K562 (cell line): ENCODE measurements around the gene ZNF385D. TPM values are rescaled to one million over a fixed set of nuclear protein-coding genes. Genes with fewer than 3 reads are reported as not detected.

Source experiments
- ATAC-seq: fragments of 200-7000 bp; cut with Tn5 transposase; 3 replicates; pipeline ENCODE4 v1.9.1; 2020; ENCODE audit warnings: moderate library complexity
- BruUV-seq: library from RNA; stranded (reverse); fragments of 400-500 nt; replicated peaks from 2 replicates; lab custom pipeline; 2021; lab: Mats Ljungman, UMichigan
- CTCF ChIA-PET: fragments of 300-600 bp; formaldehyde crosslinking; extraction: SDS; loops from one replicate; lab custom pipeline; 2021; ENCODE audit warnings: low intra/inter-chr PET ratio; lab: Yijun Ruan, JAX
- POLR2A ChIA-PET: fragments of 300-600, 350-650 bp; sonication (Branson Sonifier 250); formaldehyde crosslinking; extraction: SDS; loops from one replicate; lab custom pipeline; 2021; ENCODE audit warnings: antibody characterized with exemption, inconsistent platforms; lab: Yijun Ruan, JAX
- DNase-seq, 4 experiments: peaks; one replicate each; pipeline versions ENCODE4 v3.0.0 to v3.0.0-alpha.2; 2011 to 2018; ENCODE audit warnings: low spot score in 3 of 4, mixed read lengths in 3 of 4; ENCODE audit errors: extremely low read depth in 1 of 4
- FAIRE-seq: peaks from 2 replicates; lab custom pipeline; 2011; peaks lifted over from hg19 to GRCh38; lab: Jason Lieb, UNC
- H2AFZ ChIP-seq: 2 replicates; pipeline ENCODE4 v1.6.0; 2011; ENCODE audit warnings: low read depth, low read length, control low read depth, inconsistent platforms
- H3K27ac ChIP-seq: fragments of 200-600 bp; 3 replicates; pipeline ENCODE4 v1.8.0; 2011; ENCODE audit warnings: low read depth, mild to moderate bottlenecking, control low read depth, inconsistent platforms, low read length, moderate library complexity, mixed read lengths; ENCODE audit errors: extremely low read depth
- H3K27me3 ChIP-seq, 2 experiments: fragments of 300-600 bp in 1 of 2; 2 replicates in 1 of 2; 3 replicates in 1 of 2; pipeline versions ENCODE4 v1.6.0 to v1.8.0; 2011; ENCODE audit warnings: inconsistent platforms in 2 of 2, low read length in 2 of 2, mild to moderate bottlenecking in 1 of 2, mixed read lengths in 1 of 2, moderate library complexity in 1 of 2; ENCODE audit not compliant: control insufficient read depth in 2 of 2, insufficient read depth in 2 of 2
- H3K36me3 ChIP-seq: fragments of 300-600 bp; 3 replicates; pipeline ENCODE4 v1.8.0; 2011; ENCODE audit warnings: mild to moderate bottlenecking, low read length, inconsistent platforms; ENCODE audit not compliant: control insufficient read depth, insufficient read depth
- H3K4me1 ChIP-seq, 2 experiments: fragments of 200-600 bp in 1 of 2; replicated peaks in 1 of 2; 2 replicates in 1 of 2; 3 replicates in 1 of 2; pipeline versions ENCODE4 v1.5.1 to v1.8.0; 2011; ENCODE audit warnings: inconsistent platforms in 2 of 2, low read length in 2 of 2, mild to moderate bottlenecking in 1 of 2, mixed read lengths in 1 of 2, moderate library complexity in 1 of 2; ENCODE audit not compliant: control insufficient read depth in 2 of 2, insufficient read depth in 2 of 2
- H3K4me2 ChIP-seq: 2 replicates; pipeline ENCODE4 v1.6.1; 2011; ENCODE audit warnings: low read length, control low read depth, inconsistent platforms, mixed read lengths; ENCODE audit not compliant: insufficient read depth
- H3K4me3 ChIP-seq: fragments of 200-600 bp; sonication (generic), shearing (Covaris generic); 2 replicates; pipeline ENCODE4 v1.5.1; 2016; ENCODE audit warnings: control low read depth, inconsistent platforms
- H3K79me2 ChIP-seq: fragments of 200-600 bp; 3 replicates; pipeline ENCODE4 v1.8.0; 2011; ENCODE audit warnings: low read length, inconsistent platforms; ENCODE audit not compliant: control insufficient read depth, insufficient read depth
- H3K9ac ChIP-seq, 2 experiments: 2 replicates each; pipeline versions ENCODE4 v1.6.0 to v1.6.1; 2011; ENCODE audit warnings: low read depth in 2 of 2, low read length in 2 of 2, control low read depth in 1 of 2, inconsistent platforms in 1 of 2, mild to moderate bottlenecking in 1 of 2, mixed read lengths in 1 of 2; ENCODE audit not compliant: insufficient read depth in 1 of 2
- H3K9me1 ChIP-seq: one replicate; pipeline ENCODE4 v1.6.0; 2011; ENCODE audit warnings: inconsistent platforms, mild to moderate bottlenecking, low read length, moderate library complexity; ENCODE audit not compliant: control insufficient read depth, insufficient read depth
- H3K9me3 ChIP-seq: replicated peaks from 2 replicates; pipeline ENCODE4 v1.5.1; 2011; ENCODE audit warnings: low read depth, low read length, inconsistent platforms; ENCODE audit not compliant: control insufficient read depth, insufficient read depth
- H4K20me1 ChIP-seq: replicated peaks from 2 replicates; pipeline ENCODE4 v1.6.1; 2011; ENCODE audit warnings: low read length, inconsistent platforms, mixed read lengths; ENCODE audit not compliant: control insufficient read depth, insufficient read depth
- HDAC3 ChIP-seq: fragments of 450-650 bp; IDR thresholded peaks from 2 replicates; pipeline ENCODE4 v1.6.1; 2018; ENCODE audit warnings: borderline replicate concordance, mild to moderate bottlenecking, moderate library complexity; ENCODE audit not compliant: partially characterized antibody
- WGBS: fragments of 100-300 bp; shearing (Covaris generic); methylation state at CpG from one replicate; pipeline ENCODE4 v1.1.6; 2016; ENCODE audit warnings: low coverage, mixed read lengths; ENCODE audit not compliant: insufficient coverage; ENCODE audit errors: missing lambda C conversion rate; 5-methylcytosine and 5-hydroxymethylcytosine counted together
- in situ Hi-C: fragments of 300-500 bp; cut with MboI; formaldehyde crosslinking; loops from 4 replicates; pipeline ENCODE4 v1.15.0; 2018; ENCODE audit warnings: inconsistent platforms, mixed read lengths
- intact Hi-C: fragments of 100-400 bp; cut with micrococcal nuclease; formaldehyde crosslinking; loops from 2 replicates; pipeline ENCODE4 v1.14.2; 2022
- polyA plus RNA-seq, 8 experiments: library from polyadenylated mRNA; depleted of rRNA in 4 of 8; stranded (reverse) in 5 of 8; unstranded in 3 of 8; fragments of >200 nt; fragmentation: Nextera tagmentation in 2 of 8; fragmentation: Illumina TruSeq in 1 of 8; extraction: Ambion mirVana in 2 of 8; extraction: Trizol in 1 of 8; gene quantifications; 2 replicates each; pipeline versions ENCODE4 v1.2.1 to v1.2.3, GENCODE V29; 2011 to 2014; ENCODE audit warnings: inconsistent platforms in 1 of 8, missing spikeins in 1 of 8
- total RNA-seq, 7 experiments: library from RNA; depleted of rRNA in 6 of 7; stranded (reverse); fragments of >200 nt in 6 of 7; fragmentation: Illumina TruSeq in 2 of 7; extraction: Trizol in 2 of 7; gene quantifications; 2 replicates each; pipeline versions ENCODE4 v1.2.1 to v1.2.3, GENCODE V29; 2011 to 2021; ENCODE audit warnings: low replicate concordance in 1 of 7
- TF ChIP-seq, protein P1 (sequence below): fragments of 250-450 bp; sonication (Bioruptor Pico); IDR thresholded peaks from 2 replicates; pipeline ENCODE4 v1.5.0; 2022; ENCODE audit warnings: mild to moderate bottlenecking

ZNF385D gene
- total and polyA plus RNA-seq, 9 of the 15 experiments (the other 6 are each of a cell fraction or from before 2014, with no cell fraction given) = 0.14 to 1.7 (median 0.51) TPM

DNA sequence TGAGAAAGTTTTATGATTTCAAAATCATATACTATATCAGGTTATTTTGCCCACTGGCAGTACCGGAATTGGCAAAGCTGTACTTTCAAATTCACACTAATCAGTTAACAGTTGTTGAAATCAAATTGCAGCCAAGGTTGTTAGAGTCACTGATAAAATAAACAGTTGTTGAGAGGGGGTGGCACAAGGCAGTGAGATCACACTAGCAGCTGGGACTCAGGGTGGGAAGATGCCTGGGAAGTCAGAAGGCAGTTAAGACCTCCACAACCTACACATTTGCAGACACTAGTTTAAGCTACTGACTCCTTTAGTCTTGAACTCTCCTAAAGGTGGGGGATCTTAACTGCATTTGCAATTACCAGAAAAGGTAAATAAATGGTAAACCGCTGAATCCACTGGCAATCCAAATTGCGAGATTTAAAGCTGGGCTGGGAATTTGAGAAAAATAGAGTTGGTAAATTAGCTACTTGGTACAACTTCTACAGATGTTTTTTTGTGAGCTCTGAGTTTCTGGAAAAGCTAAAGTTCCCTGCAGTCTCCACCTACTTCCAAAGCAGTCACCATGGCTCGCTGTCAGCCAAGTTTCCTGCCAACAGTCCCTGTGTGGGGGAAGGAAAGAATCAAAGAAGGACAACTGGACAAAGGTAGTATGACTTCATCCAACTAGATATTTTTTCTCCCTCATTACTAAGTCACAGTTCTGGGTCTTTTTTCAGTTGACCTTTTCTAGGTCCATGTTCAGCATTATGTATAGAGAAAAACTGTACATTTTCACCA lies 105.7 kb downstream of the ZNF385D start:
- no TSS peak for BruUV-seq
- in situ Hi-C loops = no loop called here
- H2AFZ ChIP-seq = no peak overlapping the region
- no peak overlapping the region for H3K27ac ChIP-seq
- H3K9ac ChIP-seq = no peak overlapping the region
- POLR2A ChIA-PET = interaction anchor here (0.6 kb wide), 1 partner anchor 20 kb away, joined by 3 read pairs; no protein-coding TSS in a partner anchor
- no peaks in the 10 kb centered on the region for H3K79me2 ChIP-seq
- FAIRE-seq (no peak), ATAC-seq (no peak), DNase-seq (peak in 1 of 4 experiments; percentile 12)
- no peak overlapping the region for H3K4me3 ChIP-seq
- intact Hi-C loops = no loop called here
- no peaks in the 10 kb centered on the region for H3K9me1 ChIP-seq
- no peaks in the 10 kb centered on the region for H3K9me3 ChIP-seq
- no peaks in the 10 kb centered on the region for H4K20me1 ChIP-seq
- TF ChIP-seq HDAC3 = no peak
- TF ChIP-seq, protein P1, sequence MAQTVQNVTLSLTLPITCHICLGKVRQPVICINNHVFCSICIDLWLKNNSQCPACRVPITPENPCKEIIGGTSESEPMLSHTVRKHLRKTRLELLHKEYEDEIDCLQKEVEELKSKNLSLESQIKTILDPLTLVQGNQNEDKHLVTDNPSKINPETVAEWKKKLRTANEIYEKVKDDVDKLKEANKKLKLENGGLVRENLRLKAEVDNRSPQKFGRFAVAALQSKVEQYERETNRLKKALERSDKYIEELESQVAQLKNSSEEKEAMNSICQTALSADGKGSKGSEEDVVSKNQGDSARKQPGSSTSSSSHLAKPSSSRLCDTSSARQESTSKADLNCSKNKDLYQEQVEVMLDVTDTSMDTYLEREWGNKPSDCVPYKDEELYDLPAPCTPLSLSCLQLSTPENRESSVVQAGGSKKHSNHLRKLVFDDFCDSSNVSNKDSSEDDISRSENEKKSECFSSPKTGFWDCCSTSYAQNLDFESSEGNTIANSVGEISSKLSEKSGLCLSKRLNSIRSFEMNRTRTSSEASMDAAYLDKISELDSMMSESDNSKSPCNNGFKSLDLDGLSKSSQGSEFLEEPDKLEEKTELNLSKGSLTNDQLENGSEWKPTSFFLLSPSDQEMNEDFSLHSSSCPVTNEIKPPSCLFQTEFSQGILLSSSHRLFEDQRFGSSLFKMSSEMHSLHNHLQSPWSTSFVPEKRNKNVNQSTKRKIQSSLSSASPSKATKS (CRISPR knock-in tag) = no peak
- no peaks in the 10 kb centered on the region for H3K4me1 ChIP-seq
- no peak overlapping the region for H3K4me2 ChIP-seq
- CTCF ChIA-PET = no interaction called here
- no peaks in the 10 kb centered on the region for H3K27me3 ChIP-seq
- WGBS = 20% methylated on average over 4 of the region's 4 CpGs
- H3K36me3 ChIP-seq = no peaks in the 10 kb centered on the region
